Measurements from ENCODE around the gene SEMA4B. TPM values are rescaled to one million over a fixed set of nuclear protein-coding genes. Genes with fewer than 3 reads are reported as not detected.

The SEMA4B gene
- total and polyA plus RNA-seq, 7 donors: 1.4 to 10.8 (median 4.4) TPM

DNA sequence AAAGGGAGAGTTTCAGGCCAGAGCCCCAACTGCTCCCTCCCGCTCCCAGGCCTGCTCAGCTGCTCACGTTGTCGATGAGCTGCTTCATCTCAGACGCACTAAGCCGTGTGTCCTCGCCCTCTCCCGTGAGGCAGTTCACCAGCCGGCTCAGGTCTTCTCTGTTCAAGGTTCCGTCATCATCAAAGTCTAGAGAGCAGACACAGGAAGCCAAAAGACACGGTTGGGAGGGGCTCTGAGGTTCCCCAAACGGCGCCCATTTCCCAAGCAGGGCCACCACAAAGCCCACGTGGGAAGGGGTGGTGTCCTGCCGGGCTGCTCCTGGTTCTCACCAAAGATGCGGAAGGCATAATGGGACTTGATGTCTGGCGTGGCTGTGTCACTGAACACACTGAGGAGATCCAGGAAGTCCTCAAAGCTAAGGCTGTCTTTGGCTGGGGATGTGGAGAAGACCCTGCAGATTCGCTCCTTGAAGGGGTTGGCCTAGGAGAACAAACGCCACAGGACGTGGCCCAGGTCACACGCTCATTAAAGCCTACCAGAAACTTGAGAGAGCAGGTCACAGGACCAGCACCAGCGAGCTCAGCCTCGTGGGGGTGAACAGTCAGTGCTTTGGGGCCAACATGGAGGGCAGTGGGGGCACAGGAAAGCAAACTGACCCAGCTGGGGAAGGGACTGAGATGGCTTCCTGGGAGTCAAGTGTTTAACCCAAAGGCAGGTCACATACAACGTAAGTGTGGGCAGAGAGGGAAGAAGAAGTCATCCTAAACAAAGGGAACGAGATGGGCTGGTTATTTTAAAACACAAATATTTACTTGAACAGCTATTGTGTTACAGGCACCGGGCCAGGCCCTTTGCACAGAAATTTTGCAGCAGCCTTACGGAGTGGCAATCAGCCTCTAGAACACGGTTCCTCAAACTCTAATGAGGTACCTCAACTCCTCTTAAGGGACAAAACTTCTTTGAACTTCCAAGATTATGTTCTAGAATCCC, 30.2 kb downstream of the SEMA4B start:
- H3K27me3 ChIP-seq (ENCODE audit: insufficient read depth in 3 of 3, low read length in 2 of 3): no peaks in the 10 kb centered on the region
- no peak overlapping the region for H3K4me3 ChIP-seq
- no peaks in the 10 kb centered on the region for H3K9me3 ChIP-seq
- WGBS, 3 donors: 64 to 80% (median 65%) methylated on average over 27 of the region's 27 CpGs
- H3K4me1 ChIP-seq: peaks cover 39% of the 10 kb centered on the region
- H3K27ac ChIP-seq: peak overlapping the region; percentile 60
- DNase-seq: no peak
- intact Hi-C loops (cut with DNase I): no loop called here
- TF ChIP-seq, protein P1, sequence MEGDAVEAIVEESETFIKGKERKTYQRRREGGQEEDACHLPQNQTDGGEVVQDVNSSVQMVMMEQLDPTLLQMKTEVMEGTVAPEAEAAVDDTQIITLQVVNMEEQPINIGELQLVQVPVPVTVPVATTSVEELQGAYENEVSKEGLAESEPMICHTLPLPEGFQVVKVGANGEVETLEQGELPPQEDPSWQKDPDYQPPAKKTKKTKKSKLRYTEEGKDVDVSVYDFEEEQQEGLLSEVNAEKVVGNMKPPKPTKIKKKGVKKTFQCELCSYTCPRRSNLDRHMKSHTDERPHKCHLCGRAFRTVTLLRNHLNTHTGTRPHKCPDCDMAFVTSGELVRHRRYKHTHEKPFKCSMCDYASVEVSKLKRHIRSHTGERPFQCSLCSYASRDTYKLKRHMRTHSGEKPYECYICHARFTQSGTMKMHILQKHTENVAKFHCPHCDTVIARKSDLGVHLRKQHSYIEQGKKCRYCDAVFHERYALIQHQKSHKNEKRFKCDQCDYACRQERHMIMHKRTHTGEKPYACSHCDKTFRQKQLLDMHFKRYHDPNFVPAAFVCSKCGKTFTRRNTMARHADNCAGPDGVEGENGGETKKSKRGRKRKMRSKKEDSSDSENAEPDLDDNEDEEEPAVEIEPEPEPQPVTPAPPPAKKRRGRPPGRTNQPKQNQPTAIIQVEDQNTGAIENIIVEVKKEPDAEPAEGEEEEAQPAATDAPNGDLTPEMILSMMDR (IDR thresholded peaks at IDR 0.05): no peak
- H3K36me3 ChIP-seq (ENCODE audit: insufficient read depth in 1 of 2, low read depth in 1 of 2): peaks cover 4 to 57% of the 10 kb centered on the region in 2 donors
- ATAC-seq: no peak

DNA sequence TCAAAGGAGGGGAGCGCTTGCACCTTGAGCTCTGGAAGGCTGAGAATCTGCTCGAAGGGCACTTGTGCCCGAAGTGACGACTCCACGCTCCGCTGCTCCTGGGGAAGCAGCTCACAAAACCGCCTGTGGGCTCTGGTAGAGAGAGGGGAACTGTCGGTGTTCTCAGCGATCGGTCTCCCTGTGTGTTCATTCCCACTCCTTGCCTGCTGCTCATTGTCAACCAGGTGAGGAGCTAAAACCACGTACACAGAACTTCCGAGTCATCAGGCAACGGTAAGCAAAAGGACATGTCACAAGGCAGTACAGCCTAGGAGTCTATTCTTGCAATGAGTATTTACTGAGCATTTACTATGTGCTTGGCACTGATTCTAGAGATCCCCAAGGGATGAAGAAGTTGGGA, 31.1 kb downstream of the SEMA4B start:
- Histone ChIP-seq H3K27ac (peak overlapping the region; percentile 94), H3K4me3 (no peak overlapping the region), H3K4me1 (peaks cover 39% of the 10 kb centered on the region), H3K36me3 (ENCODE audit: insufficient read depth in 1 of 2, low read depth in 1 of 2) (peaks cover 4 to 57% of the 10 kb centered on the region in 2 donors), H3K9me3 (no peaks in the 10 kb centered on the region), H3K27me3 (ENCODE audit: insufficient read depth in 3 of 3, low read length in 2 of 3) (no peaks in the 10 kb centered on the region)
- TF ChIP-seq, protein P1 (IDR thresholded peaks at IDR 0.05): no peak
- DNase-seq (no peak), ATAC-seq (no peak)
- intact Hi-C loops (cut with DNase I): no loop called here
- WGBS, 3 donors: 87 to 93% (median 87%) methylated on average over 13 of the region's 13 CpGs

DNA sequence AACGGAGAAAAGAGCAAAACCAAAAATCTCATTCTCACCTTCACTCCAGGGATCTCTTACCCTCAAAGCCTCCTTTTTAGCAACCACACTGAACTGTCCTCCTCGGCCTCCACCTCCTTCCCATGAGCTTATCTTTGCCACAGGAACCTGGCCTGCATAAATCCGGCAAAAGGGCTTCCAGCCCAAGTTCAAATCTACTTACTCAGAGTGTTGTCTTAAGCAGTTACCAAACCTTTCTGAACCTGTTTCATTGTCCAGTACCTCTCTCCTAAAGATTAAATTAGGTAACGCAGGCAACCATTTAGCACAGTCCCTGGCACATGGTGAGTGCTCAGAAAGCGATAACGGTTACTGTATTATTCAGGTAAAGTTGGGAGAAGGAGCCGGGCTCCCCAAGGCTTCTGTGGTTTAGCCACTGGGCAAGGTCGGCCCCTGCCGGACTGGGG, 31.8 kb downstream of the SEMA4B start:
- 12 to 23% (median 19%) methylated on average over 9 of the region's 9 CpGs for WGBS, 3 donors
- TF ChIP-seq, protein P1 (IDR thresholded peaks at IDR 0.05): peak; percentile 45
- Histone ChIP-seq H3K27me3 (ENCODE audit: insufficient read depth in 3 of 3, low read length in 2 of 3) (no peaks in the 10 kb centered on the region), H3K4me1 (peaks cover 39% of the 10 kb centered on the region), H3K9me3 (no peaks in the 10 kb centered on the region), H3K4me3 (peak overlapping the region; percentile 86), H3K27ac (peak overlapping the region; percentile 94), H3K36me3 (ENCODE audit: insufficient read depth in 1 of 2, low read depth in 1 of 2) (peaks cover 4 to 57% of the 10 kb centered on the region in 2 donors)
- ATAC-seq (no peak), DNase-seq (no peak)
- intact Hi-C loops (cut with DNase I): no loop called here

DNA sequence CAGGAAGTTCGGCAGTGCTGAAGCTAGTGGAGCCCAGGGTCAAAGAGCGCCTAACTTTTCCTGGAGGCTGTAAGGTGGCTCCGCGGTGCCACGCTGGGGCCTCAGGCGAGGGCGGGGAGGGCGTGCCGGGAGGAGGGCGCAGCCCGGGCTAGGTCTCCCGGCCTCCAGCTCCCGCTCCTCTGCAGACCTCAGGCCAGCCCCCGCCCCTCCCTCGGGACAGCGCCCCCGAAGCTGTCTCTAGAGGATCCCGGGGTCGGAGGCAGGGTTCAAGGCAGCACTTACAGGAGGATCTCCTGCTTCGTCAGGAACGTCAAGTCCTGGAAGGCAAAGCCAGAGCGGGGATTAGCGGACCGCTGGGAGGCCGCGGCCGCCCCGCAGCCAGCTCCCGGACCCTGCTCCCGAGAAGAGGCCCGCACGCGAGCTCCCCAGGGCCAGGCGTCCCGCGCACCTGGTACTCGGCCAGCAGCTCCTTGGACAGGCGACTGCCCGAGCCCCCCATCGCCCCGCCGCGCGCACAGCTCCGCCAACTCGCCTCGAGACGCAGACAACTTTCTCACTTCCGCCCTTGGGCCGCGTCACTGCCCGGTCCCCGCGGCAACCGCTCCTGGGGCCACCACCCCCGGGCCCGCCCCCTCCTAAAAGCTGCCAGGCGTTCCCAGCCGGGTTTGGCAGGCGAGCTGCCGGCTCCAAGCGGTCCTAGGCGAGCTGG, 32.4 kb downstream of the SEMA4B start, which contains the start of gene CIB1:
TSS of gene CIB1 (minus strand) at position 555 of the 709 bp plus-strand sequence. CDS start at position 499, 56 bp downstream.
- DNase-seq (peak; percentile 98 to 99), ATAC-seq (peak; percentile 93 to 96 (median 94))
- no peaks in the 10 kb centered on the region for H3K9me3 ChIP-seq
- intact Hi-C loops (cut with DNase I): no loop called here
- WGBS, 3 donors: 0 to 1% (median 0%) methylated on average over 48 to 63 of the region's 63 CpGs
- H3K4me3 ChIP-seq: peak within 1 kb of the TSS; percentile 86
- H3K27me3 ChIP-seq (ENCODE audit: insufficient read depth in 3 of 3, low read length in 2 of 3): no peaks in the 10 kb centered on the region
- peaks cover 7 to 57% of the 10 kb centered on the region in 2 donors for H3K36me3 ChIP-seq (ENCODE audit: insufficient read depth in 1 of 2, low read depth in 1 of 2)
- TF ChIP-seq, protein P1 (IDR thresholded peaks at IDR 0.05): no peak
- peak within 1 kb of the TSS; percentile 94 for H3K27ac ChIP-seq
- peaks cover 39% of the 10 kb centered on the region for H3K4me1 ChIP-seq
